ENCODE data around the gene ASXL3. TPM values are rescaled to one million over a fixed set of nuclear protein-coding genes. Genes with fewer than 3 reads are reported as not detected.

Gene ASXL3
- total and polyA plus RNA-seq, 12 donors: 0.06 to 3.9 (median 0.22) TPM

- H3K27me3 ChIP-seq: no peaks in the 10 kb centered on the region
- no peaks in the 10 kb centered on the region for H3K36me3 ChIP-seq (replicated peaks in 1 of 2)
- H3K4me3 ChIP-seq: no peak overlapping the region
- H3K27ac ChIP-seq: no peak overlapping the region
- no peaks in the 10 kb centered on the region for H3K9me3 ChIP-seq (replicated peaks in 1 of 3)
- H3K4me1 ChIP-seq (replicated peaks in 1 of 2): no peaks in the 10 kb centered on the region
- TF ChIP-seq POLR2A (IDR thresholded peaks at IDR 0.05): no peak
- TF ChIP-seq, protein P1, sequence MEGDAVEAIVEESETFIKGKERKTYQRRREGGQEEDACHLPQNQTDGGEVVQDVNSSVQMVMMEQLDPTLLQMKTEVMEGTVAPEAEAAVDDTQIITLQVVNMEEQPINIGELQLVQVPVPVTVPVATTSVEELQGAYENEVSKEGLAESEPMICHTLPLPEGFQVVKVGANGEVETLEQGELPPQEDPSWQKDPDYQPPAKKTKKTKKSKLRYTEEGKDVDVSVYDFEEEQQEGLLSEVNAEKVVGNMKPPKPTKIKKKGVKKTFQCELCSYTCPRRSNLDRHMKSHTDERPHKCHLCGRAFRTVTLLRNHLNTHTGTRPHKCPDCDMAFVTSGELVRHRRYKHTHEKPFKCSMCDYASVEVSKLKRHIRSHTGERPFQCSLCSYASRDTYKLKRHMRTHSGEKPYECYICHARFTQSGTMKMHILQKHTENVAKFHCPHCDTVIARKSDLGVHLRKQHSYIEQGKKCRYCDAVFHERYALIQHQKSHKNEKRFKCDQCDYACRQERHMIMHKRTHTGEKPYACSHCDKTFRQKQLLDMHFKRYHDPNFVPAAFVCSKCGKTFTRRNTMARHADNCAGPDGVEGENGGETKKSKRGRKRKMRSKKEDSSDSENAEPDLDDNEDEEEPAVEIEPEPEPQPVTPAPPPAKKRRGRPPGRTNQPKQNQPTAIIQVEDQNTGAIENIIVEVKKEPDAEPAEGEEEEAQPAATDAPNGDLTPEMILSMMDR (IDR thresholded peaks at IDR 0.05): no peak
- intact Hi-C loops (cut with DNase I): no loop called here
- no peak for DNase-seq
- WGBS, 4 donors: 49 to 66% (median 64%) methylated on average over 2 of the region's 2 CpGs
Measured at GRCh38 chr18:33710269-33710668, 132.2 kb downstream of the ASXL3 start.

- Histone ChIP-seq H3K4me3 (no peak overlapping the region), H3K27me3 (no peaks in the 10 kb centered on the region), H3K9me3 (replicated peaks in 1 of 3) (no peaks in the 10 kb centered on the region), H3K36me3 (replicated peaks in 1 of 2) (no peaks in the 10 kb centered on the region), H3K27ac (no peak overlapping the region), H3K4me1 (replicated peaks in 1 of 2) (no peaks in the 10 kb centered on the region)
- WGBS, 4 donors: 86 to 93% (median 90%) methylated on average over 2 of the region's 2 CpGs
- DNase-seq: no peak
- intact Hi-C loops (cut with DNase I): no loop called here
- TF ChIP-seq POLR2A (IDR thresholded peaks at IDR 0.05): no peak
- TF ChIP-seq, protein P1 (IDR thresholded peaks at IDR 0.05): no peak
Measured at GRCh38 chr18:33711514-33711913, 133.5 kb downstream of the ASXL3 start.

- intact Hi-C loops (cut with DNase I): no loop called here
- no peak for DNase-seq
- 62 to 85% (median 79%) methylated on average over 4 of the region's 4 CpGs for WGBS, 4 donors
Measured at GRCh38 chr18:33712719-33713118, 134.7 kb downstream of the ASXL3 start.

DNA sequence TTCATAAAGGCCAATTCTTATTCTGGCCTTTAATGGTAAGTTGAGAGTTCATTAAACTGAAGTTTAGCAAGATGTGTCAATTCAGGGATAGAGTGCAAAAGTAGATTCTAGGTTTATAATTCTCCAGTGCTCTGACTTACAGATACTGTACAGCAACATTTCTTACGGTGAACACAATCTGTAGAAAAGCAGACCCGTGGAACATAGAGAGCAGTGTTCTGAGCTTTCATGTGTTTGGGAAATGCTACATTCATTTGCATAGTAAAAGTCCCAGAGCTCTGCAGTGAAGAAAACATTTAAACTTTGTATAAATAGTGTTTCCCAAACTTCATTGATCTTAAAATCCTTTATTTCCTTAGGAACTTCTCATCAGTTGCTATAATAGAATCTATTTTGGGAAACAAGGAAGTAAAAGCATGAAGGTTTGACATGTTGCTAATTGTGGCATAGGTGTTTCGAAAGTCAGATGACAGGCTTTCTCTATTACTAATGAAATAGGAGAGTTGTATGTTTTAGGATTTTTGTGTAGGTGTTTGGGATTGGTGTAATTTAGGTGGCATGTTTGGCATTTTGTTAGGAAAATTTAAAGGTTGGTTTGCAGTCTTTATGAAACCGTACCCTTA is 138.2 kb downstream of the ASXL3 start:
- Histone ChIP-seq H3K27ac (no peak overlapping the region), H3K36me3 (replicated peaks in 1 of 2) (no peaks in the 10 kb centered on the region), H3K4me1 (replicated peaks in 1 of 2) (no peaks in the 10 kb centered on the region), H3K9me3 (replicated peaks in 1 of 3) (no peaks in the 10 kb centered on the region), H3K27me3 (no peaks in the 10 kb centered on the region), H3K4me3 (no peak overlapping the region)
- intact Hi-C loops (cut with DNase I): no loop called here
- 71 to 82% (median 77%) methylated on average over 4 of the region's 4 CpGs for WGBS, 4 donors
- DNase-seq: no peak
- TF ChIP-seq POLR2A (IDR thresholded peaks at IDR 0.05): no peak
- TF ChIP-seq, protein P1 (IDR thresholded peaks at IDR 0.05): no peak

More at GRCh38 chr18:33712719-33713118, 134.7 kb downstream of the ASXL3 start:
- Histone ChIP-seq H3K36me3 (replicated peaks in 1 of 2) (no peaks in the 10 kb centered on the region), H3K9me3 (replicated peaks in 1 of 3) (no peaks in the 10 kb centered on the region), H3K27me3 (no peaks in the 10 kb centered on the region), H3K4me1 (replicated peaks in 1 of 2) (no peaks in the 10 kb centered on the region), H3K4me3 (no peak overlapping the region), H3K27ac (no peak overlapping the region)
- TF ChIP-seq, protein P1 (IDR thresholded peaks at IDR 0.05): no peak
- TF ChIP-seq POLR2A (IDR thresholded peaks at IDR 0.05): no peak

Data from adrenal gland (tissue), 12 donors.